NK-92 treated with Interleukin-12 subunit alpha and Interleukin-12 subunit beta, amount 100 ng/mL, for 24 hours (cell line): Measurements from ENCODE around the gene EYA4.
"Not testable (repeated sequence)": the region's sequence is repeated elsewhere in the genome, so short reads cannot be mapped to it uniquely, and the experiment has no call there.

Source experiments
- DNase-seq: peaks from one replicate; lab custom pipeline; 2025; lab: John Stamatoyannopoulos, UW

Gene EYA4

GRCh38 chr6:133532908-133533307, 291.8 kb downstream of the EYA4 start:
- DNase-seq, result no peak

- DNase-seq, result no peak
Observed at GRCh38 chr6:133539502-133540259, 298.5 kb downstream of the EYA4 start.

DNA sequence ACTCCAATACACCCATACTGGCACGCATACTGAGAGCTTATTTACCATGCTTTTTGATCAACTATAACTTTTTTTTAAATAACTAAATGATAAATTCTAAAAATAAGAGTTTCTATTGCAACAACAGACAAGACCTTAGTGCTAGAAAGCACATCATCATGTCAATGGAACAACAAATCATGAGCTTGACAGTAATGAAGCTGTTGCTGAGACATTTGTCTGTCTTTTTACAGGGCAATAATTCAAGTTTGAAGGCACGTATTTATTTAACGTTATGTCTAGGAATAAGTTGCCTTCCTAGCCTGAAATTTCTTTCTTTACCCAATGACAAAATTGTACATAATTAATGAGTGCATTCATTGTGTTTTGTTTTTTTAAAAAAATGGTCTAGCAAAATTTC, 299.2 kb downstream of the EYA4 start:
- DNase-seq, result no peak

DNA sequence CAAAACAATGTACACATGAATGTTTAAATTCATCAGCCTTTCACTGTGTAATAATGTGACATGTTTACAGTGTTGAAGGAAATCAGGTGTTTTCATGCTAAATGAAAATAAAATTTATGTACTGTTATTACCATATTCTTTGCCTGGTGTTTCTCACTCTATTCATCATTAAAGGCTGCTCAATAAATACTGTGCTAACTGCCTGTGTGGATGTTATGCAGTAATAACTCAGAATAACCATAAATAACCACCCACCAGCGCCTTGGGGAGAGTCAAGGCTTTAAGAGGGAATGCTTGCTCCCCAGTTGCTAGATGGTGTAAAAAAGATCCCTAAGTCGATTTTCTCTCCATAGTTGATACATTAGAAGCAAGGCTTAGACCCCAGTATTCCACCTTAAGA, 299.9 kb downstream of the EYA4 start:
- DNase-seq, result no peak

- DNase-seq, result no peak
Observed at GRCh38 chr6:133542056-133542821, 301.1 kb downstream of the EYA4 start.

- no peak for DNase-seq
Observed at GRCh38 chr6:133544419-133544818, 303.3 kb downstream of the EYA4 start.

DNA sequence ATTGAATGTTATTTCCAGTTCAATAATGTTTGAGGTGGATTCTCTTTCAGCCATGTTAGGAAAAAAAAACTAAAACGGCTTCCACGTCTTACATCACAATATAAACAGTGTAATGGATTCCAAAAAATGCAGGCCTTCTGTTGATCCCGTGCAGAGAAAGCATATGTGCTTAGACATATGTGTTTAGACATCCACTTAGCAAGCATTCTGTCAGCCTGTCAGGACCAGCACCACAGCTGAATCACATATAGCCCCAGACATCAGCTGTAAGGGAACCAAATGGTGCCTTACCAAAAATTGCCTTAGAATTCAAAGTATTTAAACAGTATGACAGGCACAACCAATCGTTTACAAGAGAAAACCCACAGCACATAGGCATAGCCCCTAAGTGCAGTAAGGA, 304.9 kb downstream of the EYA4 start:
- DNase-seq, result no peak

DNA sequence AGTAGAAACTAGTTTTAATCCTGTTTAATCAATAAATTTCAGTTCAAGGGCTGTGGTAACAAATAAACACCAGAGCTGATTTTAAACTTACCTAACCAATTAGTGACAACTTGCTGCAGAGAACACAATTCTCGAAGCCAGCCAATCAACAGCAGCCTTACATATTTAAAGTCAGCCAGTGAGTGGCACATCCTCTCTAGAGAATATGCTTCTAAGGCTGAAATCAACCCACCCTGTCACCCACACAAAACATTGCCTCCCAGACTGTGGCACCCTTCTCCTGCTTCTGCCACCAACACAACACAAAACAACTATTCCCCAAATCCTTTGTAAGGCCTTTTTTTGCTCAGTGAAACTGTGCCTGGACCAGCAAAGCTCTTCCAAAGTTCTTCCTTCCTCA, 306.0 kb downstream of the EYA4 start:
- DNase-seq, result no peak

DNA sequence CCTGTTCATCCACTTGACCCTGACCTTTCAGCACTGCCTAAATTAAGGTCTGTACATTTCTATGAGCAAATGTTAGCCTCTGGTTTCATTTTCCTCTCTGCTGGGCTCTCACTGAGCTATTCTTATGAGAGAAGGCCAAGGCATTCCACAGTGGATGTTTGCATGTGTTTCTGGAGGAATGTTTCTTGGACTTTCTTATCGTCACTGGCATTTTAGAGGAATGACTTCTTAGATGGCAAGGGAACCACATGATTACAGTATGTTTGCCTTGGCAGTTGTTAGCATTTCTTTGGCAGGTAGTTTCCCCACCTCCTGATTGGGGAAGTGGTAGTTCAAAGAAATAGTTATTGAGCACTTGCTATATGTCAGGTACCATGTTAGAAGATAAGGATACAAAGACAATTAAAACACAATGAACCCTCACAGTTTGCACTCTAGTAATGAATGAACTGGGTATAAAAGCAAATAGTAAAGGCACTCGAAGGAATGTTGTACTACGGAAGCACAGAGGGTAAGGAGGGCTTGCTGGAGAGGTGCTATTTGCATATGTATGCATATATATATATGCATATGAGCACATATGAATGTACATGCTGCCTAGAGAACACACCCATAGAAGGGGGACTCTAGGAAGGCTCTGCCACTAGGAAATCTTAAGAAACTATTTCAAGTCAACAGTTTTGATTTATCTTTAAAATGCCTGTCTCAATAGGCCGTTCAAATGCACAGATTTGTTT, 307.4 kb downstream of the EYA4 start:
- DNase-seq, result no peak

DNA sequence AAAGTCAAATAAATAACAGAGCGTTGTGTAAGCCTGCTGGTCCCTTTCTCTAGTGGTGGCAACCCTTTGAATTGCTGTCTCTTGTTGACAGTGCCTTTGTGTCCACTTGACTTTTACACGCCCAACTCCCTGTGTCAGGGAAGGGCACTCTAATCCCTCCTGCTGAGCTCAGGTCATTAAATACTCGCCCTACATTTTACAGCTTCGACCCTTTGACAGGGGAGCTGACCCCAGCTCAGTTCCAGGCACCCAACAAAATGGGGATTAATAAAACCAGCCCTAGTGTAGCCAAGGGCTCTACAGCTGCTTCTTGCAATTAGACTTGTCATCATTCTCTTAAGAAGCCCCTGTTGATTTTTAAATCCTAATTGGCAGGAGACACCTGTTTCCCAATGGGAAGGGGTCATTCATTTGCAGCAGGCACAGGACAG, 308.2 kb downstream of the EYA4 start:
- no peak for DNase-seq

DNA sequence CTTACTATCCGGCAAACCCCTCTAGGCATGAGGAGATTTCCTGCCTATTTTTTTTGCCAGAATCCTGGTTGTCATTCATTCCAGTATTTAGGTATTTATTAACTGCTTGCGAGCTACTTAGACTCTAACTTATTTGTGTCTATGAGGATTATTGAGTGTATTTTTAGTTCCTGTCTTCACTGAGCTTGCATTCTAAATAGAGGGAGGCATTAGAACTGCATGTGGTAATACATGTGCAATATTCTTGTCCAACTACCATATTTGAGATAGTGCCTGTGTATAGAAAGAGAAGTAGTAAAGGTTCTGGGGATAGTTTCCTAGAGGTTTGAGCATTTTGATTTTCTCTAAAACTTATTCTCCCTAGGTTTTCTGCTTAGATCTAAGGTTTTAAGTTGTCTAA, 308.9 kb downstream of the EYA4 start:
- no peak for DNase-seq

DNA sequence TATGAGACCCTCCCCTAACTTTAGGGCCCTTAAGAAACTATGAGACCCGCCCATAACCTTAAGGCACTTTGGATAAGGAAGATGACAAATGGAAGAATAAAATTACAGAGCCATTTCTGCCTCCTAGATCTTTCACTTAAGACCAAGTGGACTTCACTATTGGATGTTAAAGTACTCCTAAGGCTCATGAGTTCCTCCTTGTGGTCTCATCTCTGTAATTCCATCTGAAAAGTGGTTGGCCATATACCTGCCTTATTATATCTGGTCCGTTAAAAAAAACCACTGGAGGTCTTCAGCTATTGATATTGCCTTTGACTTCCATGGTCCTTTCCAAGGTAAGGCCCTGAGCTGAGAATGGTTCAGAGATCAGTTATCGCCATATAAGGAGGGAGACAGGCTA, 310.3 kb downstream of the EYA4 start:
- DNase-seq, result no peak

DNA sequence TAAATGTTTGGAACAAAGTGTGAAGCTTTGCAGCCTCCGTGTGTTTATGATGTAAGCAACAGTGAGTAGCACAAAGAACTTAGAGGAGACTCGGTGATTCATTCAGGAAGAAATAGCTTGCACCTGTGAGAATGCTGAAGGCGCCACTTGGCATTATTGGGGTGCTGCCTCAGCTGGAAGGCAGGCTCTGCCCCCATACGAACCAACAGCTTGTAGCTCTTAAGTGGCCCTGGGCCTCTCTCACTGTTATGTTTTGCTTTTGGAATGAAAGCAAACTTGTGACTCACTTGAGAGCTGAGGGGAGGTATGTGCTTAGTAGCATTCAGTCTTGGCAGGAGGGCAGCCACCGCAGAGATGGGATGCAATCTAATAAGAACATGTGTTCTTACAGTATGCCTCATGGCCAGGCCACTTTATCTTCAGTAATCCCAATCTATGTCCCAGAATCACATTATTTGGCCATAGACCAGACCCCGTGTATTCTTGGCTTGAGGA, 310.7 kb downstream of the EYA4 start:
- no peak for DNase-seq

DNA sequence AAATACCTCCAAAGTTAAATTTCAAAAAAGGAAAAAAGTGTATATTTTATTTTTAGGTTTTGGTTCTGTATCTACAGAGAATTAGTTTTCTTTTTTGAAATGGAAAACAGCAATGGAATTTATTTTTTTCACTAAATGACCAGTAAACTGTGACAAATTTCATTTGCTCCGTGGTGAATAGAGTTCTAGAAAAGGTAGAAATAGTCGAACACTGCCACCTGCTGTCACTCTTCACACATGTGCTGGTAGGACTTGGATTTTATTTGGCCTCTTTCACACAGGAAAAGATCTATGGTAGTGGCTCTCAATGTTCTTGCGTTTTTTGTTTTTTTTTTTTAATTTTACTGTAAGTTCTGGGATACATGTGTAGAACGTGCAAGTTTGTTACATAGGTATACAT, 312.5 kb downstream of the EYA4 start:
- DNase-seq, result no peak

- not testable (repeated sequence) for DNase-seq
Observed at GRCh38 chr6:133554121-133554520, 313.0 kb downstream of the EYA4 start.

GRCh38 chr6:133555685-133556084, 314.5 kb downstream of the EYA4 start:
- no peak for DNase-seq

GRCh38 chr6:133559926-133560325, 318.8 kb downstream of the EYA4 start:
- no peak for DNase-seq

DNA sequence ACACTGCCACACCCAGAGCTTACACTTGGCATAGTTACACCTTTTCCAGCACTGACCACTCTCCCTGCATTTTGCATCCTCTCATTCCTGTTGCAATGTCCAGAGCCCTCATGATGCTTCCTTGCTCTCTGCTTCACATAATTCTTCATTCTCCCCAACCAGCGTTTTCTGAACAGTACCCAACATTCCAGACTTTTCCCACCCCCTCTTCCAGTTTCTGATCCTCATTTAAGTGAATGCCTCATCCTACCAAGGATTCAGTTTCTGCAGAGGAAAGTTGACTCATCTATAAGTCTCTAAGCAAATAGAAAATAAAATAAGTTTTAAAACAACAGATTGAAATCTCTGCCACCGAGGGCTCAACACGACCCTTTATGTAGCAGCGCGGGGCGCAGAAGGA, 326.5 kb downstream of the EYA4 start:
- no peak for DNase-seq

DNA sequence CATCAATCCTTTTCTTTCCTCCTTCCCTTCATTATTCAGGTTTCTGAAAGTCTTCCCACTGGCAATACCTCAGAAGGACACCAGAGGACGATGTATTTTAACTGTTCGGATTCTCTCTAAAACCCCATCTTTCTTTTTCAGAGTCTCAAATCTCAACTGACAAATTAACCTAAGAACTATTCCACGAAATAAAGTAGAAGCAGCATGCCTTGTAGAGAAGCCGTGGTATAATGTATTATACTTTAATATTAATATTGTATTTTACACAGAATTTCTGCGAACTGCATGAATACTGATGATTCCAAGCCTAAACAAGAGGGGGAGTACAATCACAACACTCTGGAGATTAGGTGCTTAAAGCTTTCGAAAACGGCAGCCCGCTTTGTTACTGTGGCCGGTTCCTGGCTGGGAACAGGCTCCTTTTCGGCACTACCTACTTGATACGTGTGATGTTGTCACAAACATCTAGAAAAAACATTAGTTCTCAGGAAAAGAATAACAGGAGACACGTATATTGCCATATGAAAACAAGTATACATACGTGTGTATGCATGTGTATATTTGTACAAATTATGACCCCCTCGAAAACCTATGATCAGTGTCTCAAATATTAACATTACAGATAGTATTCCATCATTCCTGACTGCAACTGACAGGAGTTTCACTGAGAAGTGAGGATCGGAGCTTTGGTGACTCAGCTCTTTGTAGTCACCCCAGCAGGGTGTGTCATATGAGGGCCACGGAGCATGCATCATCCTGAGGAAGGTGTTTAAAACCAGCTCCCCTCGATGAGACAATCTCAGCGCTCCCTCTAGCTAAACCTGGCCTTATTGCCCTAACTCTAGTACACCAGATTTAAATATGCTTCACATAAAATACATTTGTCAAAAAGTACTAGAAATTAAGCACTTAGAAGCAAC, 328.1 kb downstream of the EYA4 start:
- DNase-seq, result peak; percentile 26

- no peak for DNase-seq
Observed at GRCh38 chr6:133571681-133572080, 330.5 kb downstream of the EYA4 start.

DNA sequence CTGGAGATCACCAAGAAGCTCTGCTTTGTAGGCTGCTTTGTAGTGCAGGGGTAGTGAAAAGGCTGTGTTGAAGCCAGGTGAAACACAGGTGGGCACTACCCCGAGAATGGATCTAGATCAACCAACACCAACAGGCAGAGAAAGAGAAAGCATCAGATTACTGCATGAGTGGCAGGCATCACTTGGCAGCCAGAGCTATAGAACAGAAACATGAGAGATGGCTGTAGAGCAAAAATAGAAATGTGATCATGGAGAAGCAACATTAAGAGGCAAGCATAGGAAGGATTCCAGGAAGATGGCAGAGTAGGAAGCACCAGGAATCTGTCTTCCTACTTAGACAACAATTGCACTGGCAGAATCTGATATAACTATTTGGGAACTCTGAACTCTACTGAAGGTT, 336.7 kb downstream of the EYA4 start:
- no peak for DNase-seq
